Measurements from ENCODE around the gene CLDN24.

CLDN24 gene

DNA sequence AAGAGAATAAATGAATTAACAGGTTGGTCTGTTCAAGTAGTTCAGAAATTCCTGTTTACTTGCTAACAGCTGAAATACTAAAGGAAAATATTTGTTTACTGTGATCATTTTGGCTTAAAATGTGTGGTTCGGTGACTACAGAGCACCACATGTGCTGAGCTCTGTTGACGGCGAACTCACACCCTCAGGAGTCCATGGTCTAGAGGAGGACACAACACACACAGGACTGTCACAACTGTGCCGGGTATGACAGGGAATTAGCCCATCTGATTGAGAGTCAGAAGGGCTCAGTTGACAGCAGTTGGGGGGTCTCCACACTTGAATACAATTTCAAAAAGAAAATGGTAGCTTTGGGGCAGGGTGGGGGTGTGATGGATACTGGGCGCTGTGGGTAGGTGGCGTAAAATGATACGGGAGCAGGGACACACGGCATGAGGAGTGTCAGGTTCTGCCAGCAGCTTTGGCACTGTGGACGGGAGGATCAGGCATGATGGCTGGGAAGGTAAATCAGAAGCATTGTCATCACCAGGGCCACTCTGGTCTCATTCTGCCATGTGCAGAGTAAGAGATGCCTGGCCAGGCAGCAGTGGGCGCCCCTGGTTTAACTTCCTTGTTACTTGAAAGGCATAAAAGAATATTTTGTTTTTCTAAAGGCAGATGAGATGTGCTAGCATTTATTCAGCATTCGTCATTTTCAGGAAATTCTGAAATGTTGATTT is 35.5 kb downstream of the CLDN24 start:
- Histone ChIP-seq H3K27ac (replicated peaks) (no peak overlapping the region), H3K27me3 (ENCODE audit: insufficient read depth, poor library complexity, severe bottlenecking) (no peaks in the 10 kb centered on the region), H3K4me3 (replicated peaks; ENCODE audit: insufficient read depth, low read length) (no peak overlapping the region)
- no peak for DNase-seq (ENCODE audit: low read depth in 1 of 2, low spot score in 1 of 2)
- TF ChIP-seq GABPA (IDR thresholded peaks at IDR 0.05; ENCODE audit: low read depth) (no peak), REST (IDR thresholded peaks at IDR 0.05; ENCODE audit: insufficient replicate concordance, low read depth) (no peak), POLR2AphosphoS5 (IDR thresholded peaks at IDR 0.05; ENCODE audit: low read depth) (no peak)

DNA sequence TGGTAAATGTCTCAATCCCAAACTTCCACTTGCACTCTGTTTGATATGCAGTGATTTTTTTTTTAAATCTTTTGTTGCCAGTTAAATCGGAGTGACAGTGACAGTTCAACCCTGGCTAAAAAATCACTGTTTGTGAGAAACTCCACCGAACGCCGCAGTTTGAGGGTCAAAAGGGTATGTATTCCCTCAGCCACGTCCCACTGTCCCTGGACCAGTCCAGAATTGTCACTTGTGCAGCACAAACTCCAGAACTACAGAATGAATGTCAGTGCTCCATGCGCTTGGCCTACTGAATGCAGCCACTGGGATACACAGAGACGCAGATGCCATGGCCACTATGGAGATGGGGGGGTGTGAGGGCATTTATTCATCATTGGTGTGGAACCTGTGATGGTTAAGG is 36.3 kb downstream of the CLDN24 start:
- DNase-seq (ENCODE audit: low read depth in 1 of 2, low spot score in 1 of 2) = no peak
- no peak overlapping the region for H3K27ac ChIP-seq (replicated peaks)
- TF ChIP-seq POLR2AphosphoS5 (IDR thresholded peaks at IDR 0.05; ENCODE audit: low read depth) (no peak), SPI1 (IDR thresholded peaks at IDR 0.05; ENCODE audit: borderline replicate concordance, low read depth) (no peak), GABPA (IDR thresholded peaks at IDR 0.05; ENCODE audit: low read depth) (no peak), REST (IDR thresholded peaks at IDR 0.05; ENCODE audit: insufficient replicate concordance, low read depth) (no peak)
- TF ChIP-seq, protein P1, sequence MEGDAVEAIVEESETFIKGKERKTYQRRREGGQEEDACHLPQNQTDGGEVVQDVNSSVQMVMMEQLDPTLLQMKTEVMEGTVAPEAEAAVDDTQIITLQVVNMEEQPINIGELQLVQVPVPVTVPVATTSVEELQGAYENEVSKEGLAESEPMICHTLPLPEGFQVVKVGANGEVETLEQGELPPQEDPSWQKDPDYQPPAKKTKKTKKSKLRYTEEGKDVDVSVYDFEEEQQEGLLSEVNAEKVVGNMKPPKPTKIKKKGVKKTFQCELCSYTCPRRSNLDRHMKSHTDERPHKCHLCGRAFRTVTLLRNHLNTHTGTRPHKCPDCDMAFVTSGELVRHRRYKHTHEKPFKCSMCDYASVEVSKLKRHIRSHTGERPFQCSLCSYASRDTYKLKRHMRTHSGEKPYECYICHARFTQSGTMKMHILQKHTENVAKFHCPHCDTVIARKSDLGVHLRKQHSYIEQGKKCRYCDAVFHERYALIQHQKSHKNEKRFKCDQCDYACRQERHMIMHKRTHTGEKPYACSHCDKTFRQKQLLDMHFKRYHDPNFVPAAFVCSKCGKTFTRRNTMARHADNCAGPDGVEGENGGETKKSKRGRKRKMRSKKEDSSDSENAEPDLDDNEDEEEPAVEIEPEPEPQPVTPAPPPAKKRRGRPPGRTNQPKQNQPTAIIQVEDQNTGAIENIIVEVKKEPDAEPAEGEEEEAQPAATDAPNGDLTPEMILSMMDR (IDR thresholded peaks at IDR 0.05; ENCODE audit: insufficient read depth, low read length) = no peak

DNA sequence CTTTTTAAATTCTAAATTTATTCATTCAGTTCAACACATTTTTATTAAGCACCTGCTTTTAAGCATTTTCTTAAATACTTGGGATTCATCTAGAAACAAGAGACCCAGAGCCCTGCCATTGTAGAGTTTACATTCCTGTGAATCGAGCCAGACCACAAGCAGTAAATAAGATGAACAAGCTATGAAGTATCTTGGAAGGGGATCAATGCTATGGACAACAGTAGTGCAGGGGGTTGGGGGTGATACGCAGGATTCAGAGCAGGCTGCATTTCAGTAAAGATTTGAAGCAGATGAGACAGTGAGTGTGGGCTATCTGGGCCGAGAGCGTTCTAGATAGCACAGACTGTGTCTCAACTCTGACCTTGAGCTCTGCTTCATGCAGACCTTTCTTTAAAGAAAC is 37.3 kb downstream of the CLDN24 start:
- TF ChIP-seq POLR2AphosphoS5 (IDR thresholded peaks at IDR 0.05; ENCODE audit: low read depth) (no peak), REST (IDR thresholded peaks at IDR 0.05; ENCODE audit: insufficient replicate concordance, low read depth) (no peak), SPI1 (IDR thresholded peaks at IDR 0.05; ENCODE audit: borderline replicate concordance, low read depth) (no peak), GABPA (IDR thresholded peaks at IDR 0.05; ENCODE audit: low read depth) (no peak)
- TF ChIP-seq, protein P1 (IDR thresholded peaks at IDR 0.05; ENCODE audit: insufficient read depth, low read length) = no peak
- DNase-seq (ENCODE audit: low read depth in 1 of 2, low spot score in 1 of 2) = no peak
- no peak overlapping the region for H3K27ac ChIP-seq (replicated peaks)

More for the DNA sequence above, 36.3 kb downstream of the CLDN24 start:
- H3K4me3 ChIP-seq (replicated peaks; ENCODE audit: insufficient read depth, low read length) = no peak overlapping the region
- H3K27me3 ChIP-seq (ENCODE audit: insufficient read depth, poor library complexity, severe bottlenecking) = no peaks in the 10 kb centered on the region

More for the DNA sequence above, 37.3 kb downstream of the CLDN24 start:
- no peaks in the 10 kb centered on the region for H3K27me3 ChIP-seq (ENCODE audit: insufficient read depth, poor library complexity, severe bottlenecking)
- H3K4me3 ChIP-seq (replicated peaks; ENCODE audit: insufficient read depth, low read length) = no peak overlapping the region
